ENCODE measurements around the gene KLKB1. TPM values are rescaled to one million over a fixed set of nuclear protein-coding genes. Genes with fewer than 3 reads are reported as not detected.

The KLKB1 gene
- total RNA-seq, 1 experiment from 2014 or later, result 10.1 TPM

DNA sequence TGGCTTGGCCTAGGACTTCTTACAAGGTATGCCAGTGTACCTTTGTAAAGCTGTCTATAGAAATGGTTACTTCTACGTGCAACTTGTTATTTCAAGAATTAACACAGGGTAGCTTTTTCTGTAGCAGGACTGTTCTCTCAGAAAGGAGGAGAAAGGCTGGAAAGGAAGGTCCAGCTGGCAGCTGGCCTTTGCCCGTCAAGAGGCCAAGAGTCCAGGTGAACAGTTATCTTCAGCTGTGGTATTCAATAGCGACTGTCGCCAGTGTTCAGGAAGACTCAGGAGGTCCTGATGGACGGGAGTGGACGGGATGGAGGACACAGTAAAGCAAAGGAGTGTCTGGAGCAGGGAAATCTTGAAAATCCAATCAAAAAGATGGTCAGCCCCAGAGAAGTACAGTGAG, 31.2 kb upstream of the KLKB1 start (continued):
- TF ChIP-seq, protein P1, sequence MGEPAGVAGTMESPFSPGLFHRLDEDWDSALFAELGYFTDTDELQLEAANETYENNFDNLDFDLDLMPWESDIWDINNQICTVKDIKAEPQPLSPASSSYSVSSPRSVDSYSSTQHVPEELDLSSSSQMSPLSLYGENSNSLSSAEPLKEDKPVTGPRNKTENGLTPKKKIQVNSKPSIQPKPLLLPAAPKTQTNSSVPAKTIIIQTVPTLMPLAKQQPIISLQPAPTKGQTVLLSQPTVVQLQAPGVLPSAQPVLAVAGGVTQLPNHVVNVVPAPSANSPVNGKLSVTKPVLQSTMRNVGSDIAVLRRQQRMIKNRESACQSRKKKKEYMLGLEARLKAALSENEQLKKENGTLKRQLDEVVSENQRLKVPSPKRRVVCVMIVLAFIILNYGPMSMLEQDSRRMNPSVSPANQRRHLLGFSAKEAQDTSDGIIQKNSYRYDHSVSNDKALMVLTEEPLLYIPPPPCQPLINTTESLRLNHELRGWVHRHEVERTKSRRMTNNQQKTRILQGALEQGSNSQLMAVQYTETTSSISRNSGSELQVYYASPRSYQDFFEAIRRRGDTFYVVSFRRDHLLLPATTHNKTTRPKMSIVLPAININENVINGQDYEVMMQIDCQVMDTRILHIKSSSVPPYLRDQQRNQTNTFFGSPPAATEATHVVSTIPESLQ (CRISPR knock-in tag; IDR thresholded peaks at IDR 0.05), result no peak
- TF ChIP-seq NFYB (CRISPR knock-in tag; conservative IDR thresholded peaks at IDR 0.05; ENCODE audit: low read depth) (no peak), TEAD1 (CRISPR knock-in tag; IDR thresholded peaks at IDR 0.05) (no peak), FOXK1 (CRISPR knock-in tag; IDR thresholded peaks at IDR 0.05) (no peak), ATF1 (CRISPR knock-in tag; IDR thresholded peaks at IDR 0.05) (no peak), ZNF232 (CRISPR knock-in tag; IDR thresholded peaks at IDR 0.05) (no peak), CBFB (CRISPR knock-in tag; IDR thresholded peaks at IDR 0.05; ENCODE audit: low read depth) (no peak)
- TF ChIP-seq, protein P2, sequence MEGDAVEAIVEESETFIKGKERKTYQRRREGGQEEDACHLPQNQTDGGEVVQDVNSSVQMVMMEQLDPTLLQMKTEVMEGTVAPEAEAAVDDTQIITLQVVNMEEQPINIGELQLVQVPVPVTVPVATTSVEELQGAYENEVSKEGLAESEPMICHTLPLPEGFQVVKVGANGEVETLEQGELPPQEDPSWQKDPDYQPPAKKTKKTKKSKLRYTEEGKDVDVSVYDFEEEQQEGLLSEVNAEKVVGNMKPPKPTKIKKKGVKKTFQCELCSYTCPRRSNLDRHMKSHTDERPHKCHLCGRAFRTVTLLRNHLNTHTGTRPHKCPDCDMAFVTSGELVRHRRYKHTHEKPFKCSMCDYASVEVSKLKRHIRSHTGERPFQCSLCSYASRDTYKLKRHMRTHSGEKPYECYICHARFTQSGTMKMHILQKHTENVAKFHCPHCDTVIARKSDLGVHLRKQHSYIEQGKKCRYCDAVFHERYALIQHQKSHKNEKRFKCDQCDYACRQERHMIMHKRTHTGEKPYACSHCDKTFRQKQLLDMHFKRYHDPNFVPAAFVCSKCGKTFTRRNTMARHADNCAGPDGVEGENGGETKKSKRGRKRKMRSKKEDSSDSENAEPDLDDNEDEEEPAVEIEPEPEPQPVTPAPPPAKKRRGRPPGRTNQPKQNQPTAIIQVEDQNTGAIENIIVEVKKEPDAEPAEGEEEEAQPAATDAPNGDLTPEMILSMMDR (IDR thresholded peaks at IDR 0.05), result no peak

DNA sequence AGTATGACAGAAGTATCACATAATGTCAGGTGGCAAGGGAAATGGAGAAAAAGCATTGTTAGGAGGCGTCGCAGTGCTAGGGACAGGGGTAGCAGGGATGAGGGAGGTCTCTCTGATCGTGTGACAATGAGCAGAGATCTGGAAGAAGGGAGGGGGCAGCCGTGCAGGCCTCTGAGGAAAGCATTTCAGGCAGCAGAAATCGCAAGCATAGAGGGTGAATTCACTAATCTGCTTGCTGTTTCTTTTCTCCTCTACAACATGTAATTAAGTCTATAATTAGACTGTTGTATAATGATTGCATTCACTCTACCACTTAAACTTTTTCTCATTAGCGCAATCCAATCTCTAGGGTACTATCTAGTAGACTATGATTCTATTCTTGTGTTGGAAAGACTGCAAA, 26.8 kb upstream of the KLKB1 start:
- ATAC-seq (no peak), DNase-seq (ENCODE audit: low spot score) (no peak)
- peaks cover 4% of the 10 kb centered on the region; the same call in 1 of the 2 replicates for H3K9me3 Mint-ChIP-seq
- CTCF ChIA-PET, result no interaction called here
- TF ChIP-seq, protein P3, sequence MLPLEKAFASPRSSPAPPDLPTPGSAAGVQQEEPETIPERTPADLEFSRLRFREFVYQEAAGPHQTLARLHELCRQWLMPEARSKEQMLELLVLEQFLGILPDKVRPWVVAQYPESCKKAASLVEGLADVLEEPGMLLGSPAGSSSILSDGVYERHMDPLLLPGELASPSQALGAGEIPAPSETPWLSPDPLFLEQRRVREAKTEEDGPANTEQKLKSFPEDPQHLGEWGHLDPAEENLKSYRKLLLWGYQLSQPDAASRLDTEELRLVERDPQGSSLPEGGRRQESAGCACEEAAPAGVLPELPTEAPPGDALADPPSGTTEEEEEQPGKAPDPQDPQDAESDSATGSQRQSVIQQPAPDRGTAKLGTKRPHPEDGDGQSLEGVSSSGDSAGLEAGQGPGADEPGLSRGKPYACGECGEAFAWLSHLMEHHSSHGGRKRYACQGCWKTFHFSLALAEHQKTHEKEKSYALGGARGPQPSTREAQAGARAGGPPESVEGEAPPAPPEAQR (CRISPR knock-in tag; IDR thresholded peaks at IDR 0.05), result no peak
- TF ChIP-seq, protein P4, sequence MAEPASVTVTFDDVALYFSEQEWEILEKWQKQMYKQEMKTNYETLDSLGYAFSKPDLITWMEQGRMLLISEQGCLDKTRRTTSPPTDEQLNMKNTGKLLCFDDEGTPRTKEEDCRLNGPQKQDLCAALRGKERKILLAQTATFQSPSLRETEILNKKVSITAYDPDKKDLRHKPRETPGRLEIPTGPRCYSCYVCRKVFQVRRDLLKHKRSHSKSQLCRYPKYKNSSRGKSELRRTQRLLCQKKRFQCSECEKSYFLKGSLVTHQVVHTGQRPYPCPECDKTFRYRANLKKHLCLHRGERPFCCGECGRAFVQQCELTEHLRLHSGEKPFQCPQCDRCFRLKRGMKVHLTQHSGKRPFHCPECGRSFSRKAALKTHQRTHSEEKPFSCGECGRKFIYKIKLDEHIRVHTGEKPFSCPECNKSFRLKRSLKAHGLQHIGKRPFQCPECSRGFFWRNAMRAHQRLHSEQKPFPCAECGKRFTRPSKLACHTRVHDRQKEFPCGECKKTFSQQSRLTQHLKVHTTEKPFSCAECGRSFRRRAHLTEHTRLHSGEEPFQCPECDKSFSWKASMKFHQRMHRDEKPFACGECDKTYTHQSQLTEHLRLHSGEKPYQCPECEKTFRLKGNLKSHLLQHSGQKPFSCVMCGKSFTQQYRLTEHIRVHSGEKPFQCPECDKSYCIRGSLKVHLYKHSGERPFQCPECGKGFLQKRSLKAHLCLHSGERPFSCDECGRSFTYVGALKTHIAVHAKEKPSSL (CRISPR knock-in tag; conservative IDR thresholded peaks at IDR 0.05), result no peak
- TF ChIP-seq, protein P5, sequence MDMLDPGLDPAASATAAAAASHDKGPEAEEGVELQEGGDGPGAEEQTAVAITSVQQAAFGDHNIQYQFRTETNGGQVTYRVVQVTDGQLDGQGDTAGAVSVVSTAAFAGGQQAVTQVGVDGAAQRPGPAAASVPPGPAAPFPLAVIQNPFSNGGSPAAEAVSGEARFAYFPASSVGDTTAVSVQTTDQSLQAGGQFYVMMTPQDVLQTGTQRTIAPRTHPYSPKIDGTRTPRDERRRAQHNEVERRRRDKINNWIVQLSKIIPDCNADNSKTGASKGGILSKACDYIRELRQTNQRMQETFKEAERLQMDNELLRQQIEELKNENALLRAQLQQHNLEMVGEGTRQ (CRISPR knock-in tag; IDR thresholded peaks at IDR 0.05), result no peak
- TF ChIP-seq ETV6 (CRISPR knock-in tag; IDR thresholded peaks at IDR 0.05), result no peak
- no peak for TF ChIP-seq GRHL2 (CRISPR knock-in tag; IDR thresholded peaks at IDR 0.05; ENCODE audit: insufficient replicate concordance, severe bottlenecking)
- POLR2A ChIA-PET, result no interaction called here
- no peak overlapping the region for H3K27ac Mint-ChIP-seq
- H3K36me3 Mint-ChIP-seq, result peaks cover 3% of the 10 kb centered on the region
- H3K4me1 Mint-ChIP-seq, result peaks cover 28% of the 10 kb centered on the region
- H3K27me3 Mint-ChIP-seq (ENCODE audit: low read depth), result no peaks in the 10 kb centered on the region
- no peak overlapping the region for H3K4me3 Mint-ChIP-seq

DNA sequence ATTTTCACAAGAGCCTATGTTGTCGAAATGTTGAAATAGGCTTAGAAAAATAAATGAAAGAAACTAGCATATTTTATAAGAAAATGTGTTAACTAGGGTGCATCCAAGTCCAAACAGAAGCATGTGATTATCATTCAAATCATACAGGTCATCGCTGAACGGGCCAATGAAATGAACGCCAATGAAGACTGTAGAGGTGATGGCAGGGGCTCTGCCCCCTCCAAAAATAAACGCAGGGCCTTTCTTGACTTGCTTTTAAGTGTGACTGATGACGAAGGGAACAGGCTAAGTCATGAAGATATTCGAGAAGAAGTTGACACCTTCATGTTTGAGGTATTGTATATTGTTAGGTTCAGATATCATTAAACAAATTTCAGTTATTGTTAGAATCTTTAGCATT, 26.3 kb upstream of the KLKB1 start:
- Mint-ChIP-seq H3K27me3 (ENCODE audit: low read depth) (no peaks in the 10 kb centered on the region), H3K4me3 (no peak overlapping the region), H3K36me3 (peaks cover 3% of the 10 kb centered on the region), H3K4me1 (peaks cover 28% of the 10 kb centered on the region), H3K27ac (no peak overlapping the region), H3K9me3 (peaks cover 6% of the 10 kb centered on the region)
- POLR2A ChIA-PET, result no interaction called here
- CTCF ChIA-PET, result interaction anchor here (1.3 to 1.5 kb wide), 3 partner anchors 13 to 161 kb away, joined by 3 to 4 read pairs (median 4); no protein-coding TSS in a partner anchor
- no peak for DNase-seq (ENCODE audit: low spot score)
- no peak for ATAC-seq
- TF ChIP-seq, protein P6, sequence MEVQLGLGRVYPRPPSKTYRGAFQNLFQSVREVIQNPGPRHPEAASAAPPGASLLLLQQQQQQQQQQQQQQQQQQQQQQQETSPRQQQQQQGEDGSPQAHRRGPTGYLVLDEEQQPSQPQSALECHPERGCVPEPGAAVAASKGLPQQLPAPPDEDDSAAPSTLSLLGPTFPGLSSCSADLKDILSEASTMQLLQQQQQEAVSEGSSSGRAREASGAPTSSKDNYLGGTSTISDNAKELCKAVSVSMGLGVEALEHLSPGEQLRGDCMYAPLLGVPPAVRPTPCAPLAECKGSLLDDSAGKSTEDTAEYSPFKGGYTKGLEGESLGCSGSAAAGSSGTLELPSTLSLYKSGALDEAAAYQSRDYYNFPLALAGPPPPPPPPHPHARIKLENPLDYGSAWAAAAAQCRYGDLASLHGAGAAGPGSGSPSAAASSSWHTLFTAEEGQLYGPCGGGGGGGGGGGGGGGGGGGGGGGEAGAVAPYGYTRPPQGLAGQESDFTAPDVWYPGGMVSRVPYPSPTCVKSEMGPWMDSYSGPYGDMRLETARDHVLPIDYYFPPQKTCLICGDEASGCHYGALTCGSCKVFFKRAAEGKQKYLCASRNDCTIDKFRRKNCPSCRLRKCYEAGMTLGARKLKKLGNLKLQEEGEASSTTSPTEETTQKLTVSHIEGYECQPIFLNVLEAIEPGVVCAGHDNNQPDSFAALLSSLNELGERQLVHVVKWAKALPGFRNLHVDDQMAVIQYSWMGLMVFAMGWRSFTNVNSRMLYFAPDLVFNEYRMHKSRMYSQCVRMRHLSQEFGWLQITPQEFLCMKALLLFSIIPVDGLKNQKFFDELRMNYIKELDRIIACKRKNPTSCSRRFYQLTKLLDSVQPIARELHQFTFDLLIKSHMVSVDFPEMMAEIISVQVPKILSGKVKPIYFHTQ (CRISPR knock-in tag; IDR thresholded peaks at IDR 0.05), result no peak
- TF ChIP-seq NFATC4 (CRISPR knock-in tag; IDR thresholded peaks at IDR 0.05) (no peak), ESRRA (CRISPR knock-in tag; IDR thresholded peaks at IDR 0.05; ENCODE audit: borderline replicate concordance) (no peak), SMAD3 (CRISPR knock-in tag; IDR thresholded peaks at IDR 0.05; ENCODE audit: borderline replicate concordance) (no peak), TCF7 (CRISPR knock-in tag; IDR thresholded peaks at IDR 0.05; ENCODE audit: low read depth) (no peak), ATF1 (CRISPR knock-in tag; IDR thresholded peaks at IDR 0.05) (no peak)
- TF ChIP-seq, protein P3 (CRISPR knock-in tag; IDR thresholded peaks at IDR 0.05), result no peak
- TF ChIP-seq, protein P7, sequence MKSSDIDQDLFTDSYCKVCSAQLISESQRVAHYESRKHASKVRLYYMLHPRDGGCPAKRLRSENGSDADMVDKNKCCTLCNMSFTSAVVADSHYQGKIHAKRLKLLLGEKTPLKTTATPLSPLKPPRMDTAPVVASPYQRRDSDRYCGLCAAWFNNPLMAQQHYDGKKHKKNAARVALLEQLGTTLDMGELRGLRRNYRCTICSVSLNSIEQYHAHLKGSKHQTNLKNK (CRISPR knock-in tag; IDR thresholded peaks at IDR 0.05), result no peak
